ENCODE measurements around the gene WWP2. TPM values are rescaled to one million over a fixed set of nuclear protein-coding genes. Genes with fewer than 3 reads are reported as not detected.

WWP2 gene
- polyA plus RNA-seq, 3 donors = 29.6 to 54.4 (median 46.0) TPM

DNA sequence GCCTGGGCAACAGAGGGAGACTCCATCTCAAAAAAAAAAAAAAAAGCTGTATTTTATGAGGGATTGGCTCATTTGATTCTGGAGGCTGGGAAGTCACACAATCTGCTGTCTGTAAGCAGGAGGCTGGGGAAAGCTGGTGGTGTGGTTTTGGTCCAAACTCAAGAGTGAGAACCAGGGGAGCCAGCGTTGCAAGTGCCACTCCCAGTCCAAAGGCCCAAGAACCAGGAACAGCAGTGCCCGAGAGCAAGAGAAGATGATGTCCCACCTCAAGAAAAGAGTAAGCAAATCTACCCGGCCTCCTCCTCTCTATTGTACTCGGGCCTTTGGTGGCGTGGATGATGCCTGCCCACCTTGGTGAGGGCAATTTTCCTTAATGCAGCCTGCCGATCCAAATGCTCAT lies 30.0 kb upstream of the WWP2 start:
- Histone ChIP-seq H3K9me3 (replicated peaks in 1 of 2; ENCODE audit: control insufficient read depth in 1 of 2, insufficient read depth in 1 of 2, low read length in 2 of 2) (no peaks in the 10 kb centered on the region), H2AFZ (ENCODE audit: insufficient read depth, low read depth, low read length, poor library complexity, severe bottlenecking) (no peak overlapping the region), H3K27ac (ENCODE audit: low read depth in 1 of 2, low read length in 2 of 2) (no peak overlapping the region), H3K36me3 (replicated peaks in 1 of 2; ENCODE audit: control insufficient read depth in 1 of 2, insufficient read depth in 2 of 2, low read length in 2 of 2) (no peaks in the 10 kb centered on the region), H3K79me2 (ENCODE audit: insufficient read depth, low read length) (no peaks in the 10 kb centered on the region), H3K4me1 (ENCODE audit: control insufficient read depth in 1 of 2, insufficient read depth in 2 of 2, low read length in 2 of 2) (peaks cover 5 to 6% of the 10 kb centered on the region in 2 donors), H3K4me2 (replicated peaks; ENCODE audit: extremely low read depth, low read length, poor library complexity, severe bottlenecking) (no peak overlapping the region), H4K20me1 (ENCODE audit: insufficient read depth, low read length) (no peaks in the 10 kb centered on the region), H3K27me3 (ENCODE audit: control insufficient read depth in 2 of 2, insufficient read depth in 2 of 2, low read length in 2 of 2) (no peaks in the 10 kb centered on the region), H3K4me3 (replicated peaks in 1 of 3; ENCODE audit: low read depth in 2 of 3, low read length in 3 of 3) (no peak overlapping the region), H3K9ac (ENCODE audit: insufficient read depth, low read length, poor library complexity, severe bottlenecking) (no peak overlapping the region)
- Mint-ChIP-seq H3K36me3 (no peaks in the 10 kb centered on the region), H3K27ac (no peak overlapping the region), H3K9me3 (no peaks in the 10 kb centered on the region), H3K4me3 (no peak overlapping the region), H3K4me1 (peaks cover 3% of the 10 kb centered on the region), H3K27me3 (ENCODE audit: low read depth in 3 of 3) (peaks cover 1 to 2% (median 1%) of the 10 kb centered on the region in 3 donors)
- TF ChIP-seq CTCF (IDR thresholded peaks at IDR 0.05) = no peak
- DNase-seq = no peak
- intact Hi-C loops (cut with micrococcal nuclease) = no loop called here
- WGBS (ENCODE audit: insufficient coverage) = 97% methylated on average over 5 of the region's 6 CpGs

GRCh38 chr16:69741519-69741918 lies 20.6 kb upstream of the WWP2 start:
- no peak overlapping the region for H2AFZ ChIP-seq (ENCODE audit: insufficient read depth, low read depth, low read length, poor library complexity, severe bottlenecking)
- Mint-ChIP-seq H3K4me3 (no peak overlapping the region), H3K27ac (no peak overlapping the region), H3K4me1 (peaks cover 2% of the 10 kb centered on the region), H3K27me3 (ENCODE audit: low read depth in 3 of 3) (no peaks in the 10 kb centered on the region), H3K9me3 (peaks cover 0 to 4% (median 0%) of the 10 kb centered on the region in 7 donors), H3K36me3 (peaks cover 56 to 69% of the 10 kb centered on the region in 2 donors)
- H3K4me3 ChIP-seq (replicated peaks in 1 of 3; ENCODE audit: low read depth in 2 of 3, low read length in 3 of 3) = no peak overlapping the region
- intact Hi-C loops (cut with micrococcal nuclease) = no loop called here
- 100% methylated on average over 1 of the region's 8 CpGs for WGBS (ENCODE audit: insufficient coverage)
- peaks cover 60 to 69% of the 10 kb centered on the region in 2 donors for H3K36me3 ChIP-seq (replicated peaks in 1 of 2; ENCODE audit: control insufficient read depth in 1 of 2, insufficient read depth in 2 of 2, low read length in 2 of 2)
- H3K4me2 ChIP-seq (replicated peaks; ENCODE audit: extremely low read depth, low read length, poor library complexity, severe bottlenecking) = no peak overlapping the region
- H3K27me3 ChIP-seq (ENCODE audit: control insufficient read depth in 2 of 2, insufficient read depth in 2 of 2, low read length in 2 of 2) = no peaks in the 10 kb centered on the region
- TF ChIP-seq CTCF (IDR thresholded peaks at IDR 0.05) = no peak
- H3K9ac ChIP-seq (ENCODE audit: insufficient read depth, low read length, poor library complexity, severe bottlenecking) = no peak overlapping the region
- H3K9me3 ChIP-seq (replicated peaks in 1 of 2; ENCODE audit: control insufficient read depth in 1 of 2, insufficient read depth in 1 of 2, low read length in 2 of 2) = no peaks in the 10 kb centered on the region
- no peaks in the 10 kb centered on the region for H3K4me1 ChIP-seq (ENCODE audit: control insufficient read depth in 1 of 2, insufficient read depth in 2 of 2, low read length in 2 of 2)
- no peak for DNase-seq
- H3K27ac ChIP-seq (ENCODE audit: low read depth in 1 of 2, low read length in 2 of 2) = no peak overlapping the region
- H3K79me2 ChIP-seq (ENCODE audit: insufficient read depth, low read length) = no peaks in the 10 kb centered on the region
- no peaks in the 10 kb centered on the region for H4K20me1 ChIP-seq (ENCODE audit: insufficient read depth, low read length)
